ENCODE results near the gene PRCD.

PRCD gene

DNA sequence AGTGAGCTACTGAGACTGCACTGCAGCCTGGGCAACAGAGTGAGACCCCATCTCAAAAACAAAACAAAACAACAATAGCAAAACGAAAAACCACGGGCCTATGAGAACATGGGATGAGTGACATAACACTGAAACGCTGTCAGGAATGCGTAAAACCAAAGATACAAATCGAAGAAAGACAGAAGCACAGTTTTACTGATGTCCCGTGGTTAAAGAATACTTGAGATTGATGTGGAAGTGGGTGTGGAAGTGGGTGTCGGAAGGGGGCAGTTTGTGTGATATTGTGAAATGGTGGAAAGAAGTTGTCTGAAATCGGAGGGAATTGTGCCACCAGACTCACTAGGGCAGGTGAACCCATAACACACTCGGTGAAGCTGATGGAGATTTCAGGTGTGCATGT is 36.3 kb downstream of the PRCD start:
- in situ Hi-C loops (cut with HindIII; ENCODE audit: low sequenced_read_pairs): no loop called here
- H3K4me3 ChIP-seq (ENCODE audit: low read depth, low read length): no peak overlapping the region
- DNase-seq (ENCODE audit: low read depth, low spot score): no peak
- TF ChIP-seq, protein P1, sequence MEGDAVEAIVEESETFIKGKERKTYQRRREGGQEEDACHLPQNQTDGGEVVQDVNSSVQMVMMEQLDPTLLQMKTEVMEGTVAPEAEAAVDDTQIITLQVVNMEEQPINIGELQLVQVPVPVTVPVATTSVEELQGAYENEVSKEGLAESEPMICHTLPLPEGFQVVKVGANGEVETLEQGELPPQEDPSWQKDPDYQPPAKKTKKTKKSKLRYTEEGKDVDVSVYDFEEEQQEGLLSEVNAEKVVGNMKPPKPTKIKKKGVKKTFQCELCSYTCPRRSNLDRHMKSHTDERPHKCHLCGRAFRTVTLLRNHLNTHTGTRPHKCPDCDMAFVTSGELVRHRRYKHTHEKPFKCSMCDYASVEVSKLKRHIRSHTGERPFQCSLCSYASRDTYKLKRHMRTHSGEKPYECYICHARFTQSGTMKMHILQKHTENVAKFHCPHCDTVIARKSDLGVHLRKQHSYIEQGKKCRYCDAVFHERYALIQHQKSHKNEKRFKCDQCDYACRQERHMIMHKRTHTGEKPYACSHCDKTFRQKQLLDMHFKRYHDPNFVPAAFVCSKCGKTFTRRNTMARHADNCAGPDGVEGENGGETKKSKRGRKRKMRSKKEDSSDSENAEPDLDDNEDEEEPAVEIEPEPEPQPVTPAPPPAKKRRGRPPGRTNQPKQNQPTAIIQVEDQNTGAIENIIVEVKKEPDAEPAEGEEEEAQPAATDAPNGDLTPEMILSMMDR (IDR thresholded peaks at IDR 0.05; ENCODE audit: low read depth, low read length): no peak

DNA sequence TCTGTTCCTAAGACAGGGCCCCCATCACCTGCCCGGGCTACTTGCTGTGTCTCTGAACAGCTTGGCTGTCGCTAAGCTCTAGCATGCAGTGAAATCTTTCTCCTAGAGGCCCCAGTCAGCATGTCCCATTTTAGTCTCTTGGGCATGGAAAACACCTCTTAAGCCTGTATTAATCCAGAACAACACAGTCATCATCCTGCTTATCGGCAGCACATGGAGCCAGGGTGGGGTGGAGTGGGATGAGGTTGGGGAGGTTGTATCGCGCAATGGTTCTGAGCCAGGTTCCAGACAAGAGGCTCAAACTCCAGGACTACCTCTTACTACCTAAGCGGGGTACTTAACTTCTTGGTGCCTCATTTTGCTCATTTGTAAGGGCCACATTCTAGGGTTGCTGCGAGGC is 38.0 kb downstream of the PRCD start:
- TF ChIP-seq, protein P1 (IDR thresholded peaks at IDR 0.05; ENCODE audit: low read depth, low read length): no peak
- no peak overlapping the region for H3K4me3 ChIP-seq (ENCODE audit: low read depth, low read length)
- in situ Hi-C loops (cut with HindIII; ENCODE audit: low sequenced_read_pairs): no loop called here
- no peak for DNase-seq (ENCODE audit: low read depth, low spot score)

DNA sequence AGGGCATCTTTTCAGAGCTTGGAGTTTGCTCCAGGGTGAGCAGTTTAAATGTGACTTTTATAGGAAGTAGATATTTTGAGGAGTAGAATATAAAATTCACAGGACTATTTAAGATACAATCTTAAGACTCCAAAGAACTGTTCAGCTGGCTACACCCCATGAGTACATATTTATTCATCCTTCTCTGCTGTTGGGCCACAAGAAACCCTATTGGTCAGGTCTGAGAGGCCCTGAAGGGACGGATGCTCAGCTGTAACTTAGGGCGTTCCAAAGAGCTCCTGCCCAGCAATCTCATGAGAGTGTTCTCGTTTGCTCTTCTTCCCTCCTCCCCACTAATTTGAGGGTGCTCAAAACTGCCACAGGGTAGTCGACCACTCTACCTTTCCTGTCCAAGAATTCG is 38.5 kb downstream of the PRCD start:
- DNase-seq (ENCODE audit: low read depth, low spot score): no peak
- in situ Hi-C loops (cut with HindIII; ENCODE audit: low sequenced_read_pairs): no loop called here
- no peak overlapping the region for H3K4me3 ChIP-seq (ENCODE audit: low read depth, low read length)
- TF ChIP-seq, protein P1 (IDR thresholded peaks at IDR 0.05; ENCODE audit: low read depth, low read length): no peak

DNA sequence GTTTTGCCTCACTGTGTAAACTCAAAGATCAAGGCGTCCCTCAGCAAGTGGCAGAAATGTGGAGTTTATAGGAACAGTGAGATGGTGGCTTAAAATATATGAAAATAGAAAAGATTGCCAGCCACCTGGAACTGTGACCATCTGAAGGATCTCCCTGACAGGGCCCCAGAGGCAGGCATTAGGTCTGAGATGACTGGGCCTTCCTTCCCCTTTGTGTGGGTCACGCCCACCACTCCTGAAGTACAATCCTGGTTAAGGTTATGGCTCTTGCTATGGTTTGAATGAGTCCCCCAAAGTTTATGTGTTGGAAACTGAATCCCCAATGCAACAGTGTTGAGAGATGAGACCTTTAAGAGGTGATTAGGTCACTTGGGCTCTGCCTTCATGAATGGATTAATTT is 39.4 kb downstream of the PRCD start:
- in situ Hi-C loops (cut with HindIII; ENCODE audit: low sequenced_read_pairs): no loop called here

DNA sequence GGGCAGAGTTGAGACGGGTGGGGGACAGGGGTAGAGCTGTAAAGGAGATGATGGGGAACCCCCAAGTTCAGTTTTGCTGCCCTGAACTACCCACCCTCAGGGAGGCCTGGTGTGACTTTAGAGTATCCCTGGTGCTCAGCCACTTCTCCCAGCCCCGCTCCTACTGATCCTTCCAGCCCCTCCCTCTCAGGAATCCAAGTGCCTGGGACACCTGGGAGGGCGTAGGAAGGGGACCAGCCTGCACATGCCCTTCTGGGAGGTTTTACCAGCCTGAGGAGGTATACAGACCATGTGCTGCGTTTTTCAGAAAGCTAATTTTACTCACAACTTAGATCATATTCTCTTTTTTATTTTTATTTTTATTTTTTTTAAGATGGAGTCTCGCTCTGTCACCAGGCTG is 41.7 kb downstream of the PRCD start:
- DNase-seq (ENCODE audit: low read depth, low spot score): no peak
- in situ Hi-C loops (cut with HindIII; ENCODE audit: low sequenced_read_pairs): no loop called here
- no peak overlapping the region for H3K4me3 ChIP-seq (ENCODE audit: low read depth, low read length)
- TF ChIP-seq, protein P1 (IDR thresholded peaks at IDR 0.05; ENCODE audit: low read depth, low read length): no peak

More for the DNA sequence above, 39.4 kb downstream of the PRCD start:
- TF ChIP-seq, protein P1 (IDR thresholded peaks at IDR 0.05; ENCODE audit: low read depth, low read length): no peak
- no peak overlapping the region for H3K4me3 ChIP-seq (ENCODE audit: low read depth, low read length)
- no peak for DNase-seq (ENCODE audit: low read depth, low spot score)

DNA sequence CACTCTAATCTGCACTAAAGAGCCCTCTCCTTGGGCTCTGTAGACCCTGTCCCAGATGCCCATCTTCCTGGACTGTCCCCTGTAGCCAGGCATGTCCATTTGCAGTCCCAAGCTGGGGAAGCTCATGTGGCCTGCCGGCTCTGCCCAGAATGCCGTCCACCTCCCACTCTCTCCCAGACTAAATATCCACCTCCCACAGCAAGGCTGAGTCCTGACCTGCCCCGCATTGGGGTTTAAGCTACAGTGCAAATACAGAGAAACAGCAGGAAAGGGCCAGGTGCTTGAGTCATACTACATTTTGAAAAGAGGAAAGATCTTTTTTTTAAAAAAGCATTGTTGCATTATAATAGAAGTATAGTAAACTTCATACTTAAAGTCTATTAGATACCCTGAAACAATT is 42.8 kb downstream of the PRCD start:
- in situ Hi-C loops (cut with HindIII; ENCODE audit: low sequenced_read_pairs): no loop called here
- no peak for DNase-seq (ENCODE audit: low read depth, low spot score)
- TF ChIP-seq, protein P1 (IDR thresholded peaks at IDR 0.05; ENCODE audit: low read depth, low read length): no peak
- H3K4me3 ChIP-seq (ENCODE audit: low read depth, low read length): no peak overlapping the region

All from astrocyte of the spinal cord (primary cell).